Panc1 (cell line): ENCODE measurements around the gene SYNE1. TPM values are rescaled to one million over a fixed set of nuclear protein-coding genes. Genes with fewer than 3 reads are reported as not detected.
"Not testable (repeated sequence)": the region's sequence is repeated elsewhere in the genome, so short reads cannot be mapped to it uniquely, and the experiment has no call there.

ENCODE experiments used
- ATAC-seq: fragments of 200-7000 bp; cut with Tn5 transposase; 2 replicates; pipeline ENCODE4 v1.9.1; 2020; ENCODE audit warnings: mild to moderate bottlenecking, moderate library complexity
- BruUV-seq: library from RNA; stranded (reverse); fragments of 400-500 nt; replicated peaks from 2 replicates; lab custom pipeline; 2021; lab: Mats Ljungman, UMichigan
- CTCF ChIA-PET: fragments of 300-600 bp; sonication (Branson Sonifier 250); formaldehyde crosslinking; loops from one replicate; lab custom pipeline; 2022; ENCODE audit warnings: antibody characterized with exemption; lab: Charles Lee
- POLR2A ChIA-PET: fragments of 300-600 bp; sonication (Branson Sonifier 250); formaldehyde crosslinking; loops from one replicate; lab custom pipeline; 2022; ENCODE audit warnings: antibody characterized with exemption; lab: Charles Lee
- DNase-seq: peaks from one replicate; pipeline ENCODE4 v3.0.0-alpha.2; 2010; ENCODE audit warnings: low read depth, low spot score
- H3K27ac ChIP-seq: 2 replicates; pipeline ENCODE4 v1.5.1; 2011; ENCODE audit warnings: mild to moderate bottlenecking, low read length, inconsistent platforms
- H3K27me3 ChIP-seq: fragments of 200-500 bp; sonication (Bioruptor generic); 2 replicates; pipeline ENCODE4 v1.6.0; 2014; ENCODE audit warnings: low read length, inconsistent platforms; ENCODE audit not compliant: control insufficient read depth, insufficient read depth
- H3K36me3 ChIP-seq: fragments of 200-500 bp; sonication (Bioruptor generic); 2 replicates; pipeline ENCODE4 v1.5.1; 2014; ENCODE audit warnings: inconsistent platforms, mild to moderate bottlenecking, low read length, moderate library complexity; ENCODE audit not compliant: control insufficient read depth, insufficient read depth
- H3K4me1 ChIP-seq: 2 replicates; pipeline ENCODE4 v1.5.1; 2011; ENCODE audit warnings: inconsistent platforms, mild to moderate bottlenecking, low read length, moderate library complexity; ENCODE audit not compliant: control insufficient read depth, insufficient read depth
- H3K4me3 ChIP-seq, 2 experiments: 2 replicates each; pipeline ENCODE4 v1.5.1; 2011 to 2012; ENCODE audit warnings: low read depth in 2 of 2, low read length in 2 of 2, mild to moderate bottlenecking in 2 of 2, inconsistent platforms in 1 of 2, moderate library complexity in 1 of 2
- H3K9me3 ChIP-seq: fragments of 200-500 bp; sonication (Bioruptor generic); 2 replicates; pipeline ENCODE4 v1.5.1; 2014; ENCODE audit warnings: low read depth, mild to moderate bottlenecking, inconsistent platforms, low read length, moderate library complexity; ENCODE audit not compliant: control insufficient read depth, insufficient read depth
- CTCF ChIP-seq: fragments of 450-650 bp; IDR thresholded peaks from 2 replicates; pipeline ENCODE4 v1.5.1; 2017; ENCODE audit warnings: mild to moderate bottlenecking
- POLR2AphosphoS5 ChIP-seq: IDR thresholded peaks from 2 replicates; pipeline ENCODE4 v1.6.1; 2012; ENCODE audit warnings: mild to moderate bottlenecking, low read depth, low read length, moderate library complexity
- REST ChIP-seq, 2 experiments: IDR thresholded peaks; 2 replicates each; pipeline ENCODE4 v1.6.1; 2011 to 2012; ENCODE audit warnings: low read depth in 2 of 2, control low read depth in 1 of 2, low read length in 1 of 2, mild to moderate bottlenecking in 1 of 2, moderate library complexity in 1 of 2; ENCODE audit not compliant: insufficient read depth in 1 of 2
- SIN3A ChIP-seq: IDR thresholded peaks from 2 replicates; pipeline ENCODE4 v1.6.1; 2012; ENCODE audit warnings: low read depth, mild to moderate bottlenecking, low read length, moderate library complexity, borderline replicate concordance; ENCODE audit not compliant: insufficient read depth
- TCF7L2 ChIP-seq: IDR thresholded peaks from 2 replicates; pipeline ENCODE4 v1.6.1; 2011; ENCODE audit warnings: mild to moderate bottlenecking, low read depth, low read length, inconsistent platforms
- in situ Hi-C: cut with HindIII; loops from 2 replicates; pipeline ENCODE4 v1.10.0; 2016; ENCODE audit warnings: low sequenced_read_pairs, low pct_unique_long_range_greater_than_20kb
- intact Hi-C: fragments of 100-400 bp; cut with micrococcal nuclease; formaldehyde crosslinking; loops from one replicate; pipeline ENCODE4 v1.10.0; 2022; ENCODE audit not compliant: unreplicated experiment
- total RNA-seq: library from RNA; stranded (reverse); gene quantifications from one replicate; pipeline ENCODE4 v1.2.1, GENCODE V29; 2021; ENCODE audit not compliant: unreplicated experiment

The SYNE1 gene
- total RNA-seq, 1 experiment from 2014 or later, result 3.2 TPM

GRCh38 chr6:152531659-152532058 is 105.5 kb downstream of the SYNE1 start:
- Histone ChIP-seq H3K4me1 (no peaks in the 10 kb centered on the region), H3K4me3 (no peak overlapping the region), H3K27ac (no peak overlapping the region), H3K27me3 (no peaks in the 10 kb centered on the region), H3K36me3 (no peaks in the 10 kb centered on the region), H3K9me3 (no peaks in the 10 kb centered on the region)
- ATAC-seq (no peak), DNase-seq (no peak)
- in situ Hi-C loops (no loop called here), intact Hi-C loops (no loop called here)
- CTCF ChIA-PET, result no interaction called here
- no TSS peak for BruUV-seq
- no peak for TF ChIP-seq CTCF
- TF ChIP-seq POLR2AphosphoS5, result no peak
- TF ChIP-seq TCF7L2, result no peak
- no peak for TF ChIP-seq REST (IDR thresholded peaks at IDR 0.05; ENCODE audit: insufficient read depth in 1 of 2, low read depth in 2 of 2, low read length in 1 of 2)
- no peak for TF ChIP-seq SIN3A
- POLR2A ChIA-PET, result no interaction called here

GRCh38 chr6:152529369-152529768 is 107.8 kb downstream of the SYNE1 start:
- H3K36me3 ChIP-seq, result no peaks in the 10 kb centered on the region
- ChIA-PET POLR2A (no interaction called here), CTCF (no interaction called here)
- BruUV-seq, result no TSS peak
- no peaks in the 10 kb centered on the region for H3K4me1 ChIP-seq
- ATAC-seq (no peak), DNase-seq (no peak)
- no peaks in the 10 kb centered on the region for H3K27me3 ChIP-seq
- H3K27ac ChIP-seq, result no peak overlapping the region
- intact Hi-C loops (no loop called here), in situ Hi-C loops (no loop called here)
- no peak for TF ChIP-seq REST (IDR thresholded peaks at IDR 0.05; ENCODE audit: insufficient read depth in 1 of 2, low read depth in 2 of 2, low read length in 1 of 2)
- no peak for TF ChIP-seq SIN3A
- TF ChIP-seq TCF7L2, result no peak
- TF ChIP-seq CTCF, result no peak
- TF ChIP-seq POLR2AphosphoS5, result no peak
- H3K4me3 ChIP-seq, result no peak overlapping the region
- H3K9me3 ChIP-seq, result no peaks in the 10 kb centered on the region

GRCh38 chr6:152514120-152514519 is 123.0 kb downstream of the SYNE1 start:
- CTCF ChIA-PET, POLR2A ChIA-PET, DNase-seq, H3K4me1 ChIP-seq, H3K36me3 ChIP-seq, H3K9me3 ChIP-seq, BruUV-seq, H3K27ac ChIP-seq, H3K27me3 ChIP-seq, intact Hi-C loops, H3K4me3 ChIP-seq, ATAC-seq, in situ Hi-C loops: not testable (repeated sequence)
